Suprapubic skin (tissue), 4 donors: ENCODE results near the gene GPM6B.

Source experiments
- EP300 ChIP-seq: sonication (generic); formaldehyde crosslinking; IDR thresholded peaks from one replicate; pipeline ENCODE4 v1.6.1; 2017; ENCODE audit warnings: antibody characterized with exemption
- POLR2A ChIP-seq, 2 donors: fragments of 450-650 bp; IDR thresholded peaks; one replicate each; pipeline ENCODE4 v1.6.1; 2017; ENCODE audit warnings: antibody characterized with exemption in 2 of 2, mild to moderate bottlenecking in 2 of 2, moderate library complexity in 2 of 2
- POLR2AphosphoS5 ChIP-seq, 3 donors: sonication (generic); formaldehyde crosslinking; IDR thresholded peaks; one replicate each; pipeline ENCODE4 v1.6.1; 2017; ENCODE audit warnings: antibody characterized with exemption in 3 of 3
- TF ChIP-seq, protein P1 (sequence below), 2 donors: fragments of 200-600 bp in 1 of 2; fragments of 450-650 bp in 1 of 2; sonication (generic) in 1 of 2; IDR thresholded peaks; one replicate each; pipeline ENCODE4 v1.5.1; 2016 to 2019; ENCODE audit warnings: antibody characterized with exemption in 2 of 2, mild to moderate bottlenecking in 1 of 2, moderate library complexity in 1 of 2

DNA sequence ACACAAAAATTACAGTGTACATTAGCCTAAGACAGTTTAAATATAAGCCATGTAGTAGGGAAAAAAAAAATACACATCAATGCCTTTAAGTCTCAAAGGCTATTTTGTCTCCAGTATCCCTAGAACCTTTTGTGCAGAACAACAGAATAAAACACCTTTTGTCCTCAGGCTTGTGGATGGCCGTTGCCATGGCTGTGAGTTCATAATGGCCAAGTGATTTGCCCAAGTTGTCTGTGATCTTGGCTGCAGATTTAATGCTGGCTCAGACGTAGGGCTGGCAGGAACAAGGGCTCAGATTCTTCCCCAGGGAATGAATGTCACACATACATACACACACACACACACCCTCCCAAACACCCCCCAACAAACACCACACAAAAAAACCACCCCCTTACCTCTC, 25.3 kb downstream of the GPM6B start:
- TF ChIP-seq, protein P1, sequence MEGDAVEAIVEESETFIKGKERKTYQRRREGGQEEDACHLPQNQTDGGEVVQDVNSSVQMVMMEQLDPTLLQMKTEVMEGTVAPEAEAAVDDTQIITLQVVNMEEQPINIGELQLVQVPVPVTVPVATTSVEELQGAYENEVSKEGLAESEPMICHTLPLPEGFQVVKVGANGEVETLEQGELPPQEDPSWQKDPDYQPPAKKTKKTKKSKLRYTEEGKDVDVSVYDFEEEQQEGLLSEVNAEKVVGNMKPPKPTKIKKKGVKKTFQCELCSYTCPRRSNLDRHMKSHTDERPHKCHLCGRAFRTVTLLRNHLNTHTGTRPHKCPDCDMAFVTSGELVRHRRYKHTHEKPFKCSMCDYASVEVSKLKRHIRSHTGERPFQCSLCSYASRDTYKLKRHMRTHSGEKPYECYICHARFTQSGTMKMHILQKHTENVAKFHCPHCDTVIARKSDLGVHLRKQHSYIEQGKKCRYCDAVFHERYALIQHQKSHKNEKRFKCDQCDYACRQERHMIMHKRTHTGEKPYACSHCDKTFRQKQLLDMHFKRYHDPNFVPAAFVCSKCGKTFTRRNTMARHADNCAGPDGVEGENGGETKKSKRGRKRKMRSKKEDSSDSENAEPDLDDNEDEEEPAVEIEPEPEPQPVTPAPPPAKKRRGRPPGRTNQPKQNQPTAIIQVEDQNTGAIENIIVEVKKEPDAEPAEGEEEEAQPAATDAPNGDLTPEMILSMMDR (IDR thresholded peaks at IDR 0.05) = no peak
- TF ChIP-seq EP300 (no peak), POLR2AphosphoS5 (IDR thresholded peaks at IDR 0.05) (no peak), POLR2A (IDR thresholded peaks at IDR 0.05) (no peak)
